Measurements from ENCODE around the gene TLR9. TPM values are rescaled to one million over a fixed set of nuclear protein-coding genes. Genes with fewer than 3 reads are reported as not detected.

The TLR9 gene
- total RNA-seq, 4 donors from 2014 or later, result 0.14 to 1.5 TPM; not detected in 2

GRCh38 chr3:52242039-52242438 is 16.6 kb upstream of the TLR9 start:
- no peaks in the 10 kb centered on the region for H3K27me3 ChIP-seq
- H3K9me3 ChIP-seq, result no peaks in the 10 kb centered on the region
- DNase-seq, result no peak
- TF ChIP-seq CTCF (IDR thresholded peaks at IDR 0.05) (no peak), POLR2A (IDR thresholded peaks at IDR 0.05) (no peak)
- H3K4me1 ChIP-seq, result peaks cover 5 to 13% of the 10 kb centered on the region in 2 donors
- intact Hi-C loops (cut with DNase I; ENCODE audit: low total_unique reads), result no loop called here
- no peak overlapping the region for H3K4me3 ChIP-seq
- no peak overlapping the region for H3K27ac ChIP-seq
- H3K36me3 ChIP-seq, result no peaks in the 10 kb centered on the region

- intact Hi-C loops (cut with DNase I; ENCODE audit: low total_unique reads), result no loop called here
Measured at GRCh38 chr3:52240886-52241370, 15.5 kb upstream of the TLR9 start.

GRCh38 chr3:52240059-52240885 is 14.8 kb upstream of the TLR9 start:
- H3K27ac ChIP-seq, result peak overlapping the region; percentile 92 to 94
- no peaks in the 10 kb centered on the region for H3K27me3 ChIP-seq
- peaks cover 11 to 18% of the 10 kb centered on the region in 2 donors for H3K4me1 ChIP-seq
- intact Hi-C loops (cut with DNase I; ENCODE audit: low total_unique reads), result no loop called here
- no peaks in the 10 kb centered on the region for H3K9me3 ChIP-seq
- H3K36me3 ChIP-seq, result no peaks in the 10 kb centered on the region
- TF ChIP-seq CTCF (IDR thresholded peaks at IDR 0.05) (no peak), POLR2A (IDR thresholded peaks at IDR 0.05) (no peak)
- no peak overlapping the region for H3K4me3 ChIP-seq
- peak; percentile 66 to 72 for DNase-seq

More at GRCh38 chr3:52240886-52241370, 15.5 kb upstream of the TLR9 start:
- TF ChIP-seq POLR2A (IDR thresholded peaks at IDR 0.05) (no peak), CTCF (IDR thresholded peaks at IDR 0.05) (no peak)
- DNase-seq, result no peak
- Histone ChIP-seq H3K36me3 (no peaks in the 10 kb centered on the region), H3K9me3 (no peaks in the 10 kb centered on the region), H3K4me3 (no peak overlapping the region), H3K27ac (peak overlapping the region in 1 of 2 donors; percentile 92), H3K27me3 (no peaks in the 10 kb centered on the region), H3K4me1 (peaks cover 11 to 14% of the 10 kb centered on the region in 2 donors)

- TF ChIP-seq POLR2A (IDR thresholded peaks at IDR 0.05), result peak; percentile 57 to 85
- TF ChIP-seq CTCF (IDR thresholded peaks at IDR 0.05), result peak; percentile 29 to 53 (median 50)
- Histone ChIP-seq H3K27me3 (no peaks in the 10 kb centered on the region), H3K36me3 (no peaks in the 10 kb centered on the region), H3K27ac (peak within 1 kb of the TSS; percentile 92 to 94), H3K9me3 (no peaks in the 10 kb centered on the region), H3K4me3 (peak within 1 kb of the TSS; percentile 85 to 99), H3K4me1 (peaks cover 11 to 18% of the 10 kb centered on the region in 2 donors)
- intact Hi-C loops (cut with DNase I; ENCODE audit: low total_unique reads), result no loop called here
- DNase-seq, result peak; percentile 76 to 84
Measured at GRCh38 chr3:52238761-52239701, 13.6 kb upstream of the TLR9 start, which contains the start of gene TWF2. TSS of gene TWF2 (minus strand) at chr3:52239158. CDS start at chr3:52239016, 142 bp downstream.

Data from uterus (tissue), 4 donors.